ENCODE data around the gene GAP43.

Gene GAP43

GRCh38 chr3:115626721-115627120 is 3.4 kb downstream of the GAP43 start:
- Histone ChIP-seq H3K27ac (ENCODE audit: low read depth, low read length) (no peak overlapping the region), H3K79me2 (ENCODE audit: control insufficient read depth, low read length) (no peaks in the 10 kb centered on the region), H3K4me1 (ENCODE audit: control insufficient read depth, low read length) (no peaks in the 10 kb centered on the region), H3K27me3 (ENCODE audit: control insufficient read depth, low read length) (peaks cover 7% of the 10 kb centered on the region), H3K4me3 (ENCODE audit: low read length) (no peak overlapping the region), H3K9me3 (ENCODE audit: control insufficient read depth, insufficient read depth, low read length) (no peaks in the 10 kb centered on the region), H3K36me3 (ENCODE audit: control insufficient read depth, low read length) (no peaks in the 10 kb centered on the region), H3K4me2 (ENCODE audit: low read length) (no peak overlapping the region), H4K20me1 (ENCODE audit: control insufficient read depth, insufficient read depth, low read depth, low read length) (no peaks in the 10 kb centered on the region), H3K9me2 (replicated peaks; ENCODE audit: control insufficient read depth, low read length) (no peaks in the 10 kb centered on the region), H3F3A (ENCODE audit: control insufficient read depth, insufficient read depth) (no peaks in the 10 kb centered on the region)
- TF ChIP-seq CTCF (IDR thresholded peaks at IDR 0.05; ENCODE audit: low read depth, low read length, poor library complexity, severe bottlenecking) (no peak), EZH2phosphoT487 (IDR thresholded peaks at IDR 0.05; ENCODE audit: borderline replicate concordance, low read length) (no peak)

- H3K79me2 ChIP-seq (ENCODE audit: control insufficient read depth, low read length): no peaks in the 10 kb centered on the region
- H3K27me3 ChIP-seq (ENCODE audit: control insufficient read depth, low read length): peaks cover 7% of the 10 kb centered on the region
- no peaks in the 10 kb centered on the region for H3F3A ChIP-seq (ENCODE audit: control insufficient read depth, insufficient read depth)
- H3K9me3 ChIP-seq (ENCODE audit: control insufficient read depth, insufficient read depth, low read length): no peaks in the 10 kb centered on the region
- no peaks in the 10 kb centered on the region for H3K9me2 ChIP-seq (replicated peaks; ENCODE audit: control insufficient read depth, low read length)
- H4K20me1 ChIP-seq (ENCODE audit: control insufficient read depth, insufficient read depth, low read depth, low read length): no peaks in the 10 kb centered on the region
- TF ChIP-seq CTCF (IDR thresholded peaks at IDR 0.05; ENCODE audit: low read depth, low read length, poor library complexity, severe bottlenecking) (no peak), EZH2phosphoT487 (IDR thresholded peaks at IDR 0.05; ENCODE audit: borderline replicate concordance, low read length) (no peak)
- H3K36me3 ChIP-seq (ENCODE audit: control insufficient read depth, low read length): no peaks in the 10 kb centered on the region
- H3K4me1 ChIP-seq (ENCODE audit: control insufficient read depth, low read length): no peaks in the 10 kb centered on the region
- H3K27ac ChIP-seq (ENCODE audit: low read depth, low read length): no peak overlapping the region
- H3K4me2 ChIP-seq (ENCODE audit: low read length): no peak overlapping the region
- no peak overlapping the region for H3K4me3 ChIP-seq (ENCODE audit: low read length)
These were observed 4.1 kb downstream of the GAP43 start for GRCh38 chr3:115627180-115628074.

GRCh38 chr3:115628075-115628412 is 4.7 kb downstream of the GAP43 start:
- Histone ChIP-seq H3F3A (ENCODE audit: control insufficient read depth, insufficient read depth) (no peaks in the 10 kb centered on the region), H3K4me2 (ENCODE audit: low read length) (no peak overlapping the region), H3K4me1 (ENCODE audit: control insufficient read depth, low read length) (no peaks in the 10 kb centered on the region), H3K27me3 (ENCODE audit: control insufficient read depth, low read length) (peaks cover 7% of the 10 kb centered on the region), H3K79me2 (ENCODE audit: control insufficient read depth, low read length) (no peaks in the 10 kb centered on the region), H3K36me3 (ENCODE audit: control insufficient read depth, low read length) (no peaks in the 10 kb centered on the region), H3K9me2 (replicated peaks; ENCODE audit: control insufficient read depth, low read length) (no peaks in the 10 kb centered on the region), H3K9me3 (ENCODE audit: control insufficient read depth, insufficient read depth, low read length) (no peaks in the 10 kb centered on the region), H4K20me1 (ENCODE audit: control insufficient read depth, insufficient read depth, low read depth, low read length) (no peaks in the 10 kb centered on the region), H3K4me3 (ENCODE audit: low read length) (no peak overlapping the region), H3K27ac (ENCODE audit: low read depth, low read length) (no peak overlapping the region)
- TF ChIP-seq EZH2phosphoT487 (IDR thresholded peaks at IDR 0.05; ENCODE audit: borderline replicate concordance, low read length) (no peak), CTCF (IDR thresholded peaks at IDR 0.05; ENCODE audit: low read depth, low read length, poor library complexity, severe bottlenecking) (no peak)
